Prostate gland (tissue), 2 donors: Measurements from ENCODE around the gene RPL37. TPM values are rescaled to one million over a fixed set of nuclear protein-coding genes. Genes with fewer than 3 reads are reported as not detected.
"Not testable (repeated sequence)": the region's sequence is repeated elsewhere in the genome, so short reads cannot be mapped to it uniquely, and the experiment has no call there.

ENCODE experiments used
- DNase-seq: peaks from one replicate; pipeline ENCODE4 v3.0.0-alpha.2; 2019; ENCODE audit warnings: low spot score
- H3K27ac ChIP-seq, 2 donors: fragments of 200-600 bp; sonication (generic); 2 replicates each; pipeline ENCODE4 v1.5.1; 2017 to 2019
- H3K27me3 ChIP-seq: fragments of 200-600 bp; sonication (generic); replicated peaks from 2 replicates; pipeline ENCODE4 v1.5.1; 2019; ENCODE audit not compliant: insufficient read depth
- H3K36me3 ChIP-seq, 2 donors: fragments of 200-600 bp; sonication (generic); 1 replicate in 1 of 2; 2 replicates in 1 of 2; pipeline versions ENCODE4 v1.5.1 to v1.8.1; 2017 to 2019
- H3K4me1 ChIP-seq: fragments of 200-600 bp; sonication (generic); replicated peaks from 2 replicates; pipeline ENCODE4 v1.5.1; 2019
- H3K4me3 ChIP-seq, 2 donors: fragments of 200-600 bp; sonication (generic); 2 replicates each; pipeline ENCODE4 v1.5.1; 2017 to 2019
- H3K9me3 ChIP-seq: fragments of 200-600 bp; sonication (generic); 2 replicates; pipeline ENCODE4 v1.5.1; 2017
- CTCF ChIP-seq, 4 experiments: fragments of 200-600 bp in 2 of 4; fragments of 450-650 bp in 2 of 4; sonication (generic) in 2 of 4; IDR thresholded peaks; 1 replicate in 3 of 4; 2 replicates in 1 of 4; pipeline ENCODE4 v1.5.1; 2016 to 2019; ENCODE audit warnings: antibody characterized with exemption in 4 of 4, mild to moderate bottlenecking in 2 of 4, moderate library complexity in 2 of 4
- POLR2A ChIP-seq: fragments of 450-650 bp; IDR thresholded peaks from one replicate; pipeline ENCODE4 v1.6.1; 2016; ENCODE audit warnings: antibody characterized with exemption, mild to moderate bottlenecking
- POLR2AphosphoS5 ChIP-seq: sonication (generic); formaldehyde crosslinking; IDR thresholded peaks from one replicate; pipeline ENCODE4 v1.6.1; 2017; ENCODE audit warnings: antibody characterized with exemption
- WGBS: methylation state at CpG from one replicate; pipeline ENCODE4 v1.1.5; 2018; 5-methylcytosine and 5-hydroxymethylcytosine counted together
- intact Hi-C: fragments of 100-400 bp; cut with DNase I; formaldehyde crosslinking; loops from one replicate; pipeline ENCODE4 v1.14.2; 2022
- total RNA-seq, 2 donors: library from RNA; depleted of rRNA; stranded (reverse); fragments of >200 nt; gene quantifications; one replicate each; pipeline ENCODE4 v1.1.0, GENCODE V29; 2016

The RPL37 gene
- total RNA-seq: 100 to 1,000 TPM; 188 to 343 TPM

- intact Hi-C loops: no loop called here
- no peaks in the 10 kb centered on the region for H3K9me3 ChIP-seq
- H3K27me3 ChIP-seq: no peaks in the 10 kb centered on the region
- no peaks in the 10 kb centered on the region for H3K4me1 ChIP-seq
- H3K27ac ChIP-seq: peak within 1 kb of the TSS; percentile 89 to 90
- peak; percentile 96 for TF ChIP-seq POLR2AphosphoS5
- peak; percentile 62 for TF ChIP-seq POLR2A
- peak in 2 of 4 experiments; percentile 24 to 26 for TF ChIP-seq CTCF (IDR thresholded peaks at IDR 0.05)
- peak; percentile 95 for DNase-seq
- 2% methylated on average over 61 of the region's 61 CpGs for WGBS
- peak within 1 kb of the TSS; percentile 59 to 61 for H3K4me3 ChIP-seq
- peaks cover 3 to 8% of the 10 kb centered on the region in 2 donors for H3K36me3 ChIP-seq
Observed at GRCh38 chr5:40834849-40835787, at the start of gene RPL37. Gene RPL37, minus strand, starts transcription at chr5:40835222. Its CDS starts 37 bp downstream, at chr5:40835185.

GRCh38 chr5:40883051-40883450 lies 48.0 kb upstream of the RPL37 start:
- intact Hi-C loops: loop anchor here (5.0 kb wide), 1 partner anchor 126 kb away; the partner anchor contains the start of gene TTC33
- not testable (repeated sequence) for H3K4me3 ChIP-seq, H3K36me3 ChIP-seq, H3K4me1 ChIP-seq, DNase-seq, H3K27ac ChIP-seq, H3K27me3 ChIP-seq, H3K9me3 ChIP-seq
- 41% methylated on average over 1 of the region's 1 CpG for WGBS

GRCh38 chr5:40882291-40882690 lies 47.3 kb upstream of the RPL37 start:
- Histone ChIP-seq H3K4me1 (no peaks in the 10 kb centered on the region), H3K27me3 (no peaks in the 10 kb centered on the region), H3K9me3 (no peaks in the 10 kb centered on the region), H3K27ac (no peak overlapping the region), H3K36me3 (no peaks in the 10 kb centered on the region), H3K4me3 (no peak overlapping the region)
- intact Hi-C loops: loop anchor here (5.0 kb wide), 1 partner anchor 125 kb away; the partner anchor contains the start of gene TTC33
- TF ChIP-seq POLR2AphosphoS5 (no peak), CTCF (IDR thresholded peaks at IDR 0.05) (no peak), POLR2A (no peak)
- 92% methylated on average over 4 of the region's 4 CpGs for WGBS
- no peak for DNase-seq

- TF ChIP-seq CTCF (IDR thresholded peaks at IDR 0.05) (peak in 3 of 4 experiments; percentile 58 to 64 (median 62)), POLR2A (no peak)
- Histone ChIP-seq H3K4me3 (no peak overlapping the region), H3K27ac (no peak overlapping the region), H3K4me1 (no peaks in the 10 kb centered on the region), H3K27me3 (no peaks in the 10 kb centered on the region), H3K9me3 (no peaks in the 10 kb centered on the region), H3K36me3 (no peaks in the 10 kb centered on the region)
- intact Hi-C loops: no loop called here
- DNase-seq: no peak
- WGBS: 33% methylated on average over 10 of the region's 10 CpGs
Observed at GRCh38 chr5:40879163-40879942, 44.3 kb upstream of the RPL37 start.

- no peak for DNase-seq
- intact Hi-C loops: no loop called here
- Histone ChIP-seq H3K27me3 (no peaks in the 10 kb centered on the region), H3K36me3 (no peaks in the 10 kb centered on the region), H3K4me3 (no peak overlapping the region), H3K9me3 (no peaks in the 10 kb centered on the region), H3K4me1 (no peaks in the 10 kb centered on the region), H3K27ac (no peak overlapping the region)
- WGBS: 90% methylated on average over 6 of the region's 6 CpGs
- TF ChIP-seq POLR2A (no peak), POLR2AphosphoS5 (no peak), CTCF (IDR thresholded peaks at IDR 0.05) (no peak)
Observed at GRCh38 chr5:40877371-40877988, 42.5 kb upstream of the RPL37 start.
